ENCODE data around the gene UBTD1.
"Not testable (repeated sequence)": the region's sequence is repeated elsewhere in the genome, so short reads cannot be mapped to it uniquely, and the experiment has no call there.

- TF ChIP-seq CTCF, POLR2A (IDR thresholded peaks at IDR 0.05): not testable (repeated sequence)
Observed at GRCh38 chr10:97576487-97576886, 77.8 kb downstream of the UBTD1 start.

Data from Peyer's patch (tissue), 4 donors.